Measurements from ENCODE around the gene PHLDA2.

DNA sequence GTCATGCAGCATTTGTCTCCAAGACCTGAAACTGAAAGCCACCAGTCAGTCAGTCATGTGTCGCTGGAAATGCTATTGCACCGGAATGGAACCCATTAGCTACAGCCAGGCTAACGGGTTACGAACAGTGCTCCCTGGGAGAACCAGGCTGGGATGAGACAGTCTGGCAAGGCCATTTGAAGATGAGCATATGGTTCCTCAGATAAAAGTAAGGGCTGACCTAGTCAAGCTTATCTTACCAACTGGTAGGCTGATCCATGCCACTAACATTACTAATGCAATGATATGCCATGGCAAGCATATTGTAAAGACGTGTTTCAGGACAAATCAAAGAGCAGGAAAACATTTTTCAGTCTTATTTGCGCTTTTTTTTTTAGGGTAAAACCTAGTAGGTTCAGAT lies 34.5 kb upstream of the PHLDA2 start:
- TF ChIP-seq, protein P1, sequence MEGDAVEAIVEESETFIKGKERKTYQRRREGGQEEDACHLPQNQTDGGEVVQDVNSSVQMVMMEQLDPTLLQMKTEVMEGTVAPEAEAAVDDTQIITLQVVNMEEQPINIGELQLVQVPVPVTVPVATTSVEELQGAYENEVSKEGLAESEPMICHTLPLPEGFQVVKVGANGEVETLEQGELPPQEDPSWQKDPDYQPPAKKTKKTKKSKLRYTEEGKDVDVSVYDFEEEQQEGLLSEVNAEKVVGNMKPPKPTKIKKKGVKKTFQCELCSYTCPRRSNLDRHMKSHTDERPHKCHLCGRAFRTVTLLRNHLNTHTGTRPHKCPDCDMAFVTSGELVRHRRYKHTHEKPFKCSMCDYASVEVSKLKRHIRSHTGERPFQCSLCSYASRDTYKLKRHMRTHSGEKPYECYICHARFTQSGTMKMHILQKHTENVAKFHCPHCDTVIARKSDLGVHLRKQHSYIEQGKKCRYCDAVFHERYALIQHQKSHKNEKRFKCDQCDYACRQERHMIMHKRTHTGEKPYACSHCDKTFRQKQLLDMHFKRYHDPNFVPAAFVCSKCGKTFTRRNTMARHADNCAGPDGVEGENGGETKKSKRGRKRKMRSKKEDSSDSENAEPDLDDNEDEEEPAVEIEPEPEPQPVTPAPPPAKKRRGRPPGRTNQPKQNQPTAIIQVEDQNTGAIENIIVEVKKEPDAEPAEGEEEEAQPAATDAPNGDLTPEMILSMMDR (IDR thresholded peaks at IDR 0.05; ENCODE audit: borderline replicate concordance, extremely low read depth, low read length, poor library complexity, severe bottlenecking): no peak
- no peak for TF ChIP-seq EZH2 (IDR thresholded peaks at IDR 0.05; ENCODE audit: borderline replicate concordance, low read depth, low read length, severe bottlenecking)

Data from DND-41 (cell line).